ENCODE data around the gene RGL1. TPM values are rescaled to one million over a fixed set of nuclear protein-coding genes. Genes with fewer than 3 reads are reported as not detected.
"Not testable (repeated sequence)": the region's sequence is repeated elsewhere in the genome, so short reads cannot be mapped to it uniquely, and the experiment has no call there.

Gene RGL1
- total RNA-seq, 1 donor from 2014 or later, result 5.9 TPM

DNA sequence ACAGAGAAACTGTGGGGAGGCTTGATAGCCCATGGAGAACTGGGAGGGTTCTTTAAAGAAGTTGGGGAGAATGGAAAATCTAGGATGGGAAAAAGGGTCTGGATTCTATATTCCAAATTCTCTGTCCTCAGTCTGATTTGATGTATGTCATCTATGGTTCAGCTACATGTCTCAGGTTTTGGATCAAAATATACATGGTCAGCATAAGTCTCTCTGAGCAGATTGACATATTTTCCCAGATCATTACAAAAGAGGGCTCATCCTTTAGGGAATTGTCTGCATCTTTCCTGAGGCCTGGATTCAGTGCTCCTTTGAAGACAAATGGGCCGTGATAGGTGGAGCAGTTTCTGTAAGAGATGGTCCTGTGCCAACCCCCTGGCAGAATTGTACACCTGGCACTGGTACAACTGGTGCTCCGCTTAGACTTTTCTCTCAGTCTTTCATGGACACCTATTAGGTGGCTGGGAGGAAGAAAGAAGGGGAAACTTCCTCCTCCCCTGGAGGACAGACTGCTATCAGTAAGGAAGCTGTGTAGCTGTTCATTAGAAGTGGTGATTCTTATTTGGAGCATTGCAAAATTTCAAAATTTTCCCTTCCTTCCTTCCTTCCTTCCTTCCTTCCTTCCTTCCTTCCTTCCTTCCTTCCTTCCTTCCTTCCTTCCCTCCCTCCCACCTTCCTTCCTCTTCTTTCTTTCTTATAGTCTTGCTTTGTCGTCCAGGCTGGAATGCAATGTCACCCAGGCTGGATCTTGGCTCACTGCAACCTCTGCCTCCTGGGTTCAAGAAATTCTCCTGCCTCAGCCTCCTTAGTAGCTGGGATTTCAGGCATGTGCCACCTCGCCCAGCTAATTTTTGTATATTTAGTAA is 26.1 kb upstream of the RGL1 start:
- TF ChIP-seq, protein P1, sequence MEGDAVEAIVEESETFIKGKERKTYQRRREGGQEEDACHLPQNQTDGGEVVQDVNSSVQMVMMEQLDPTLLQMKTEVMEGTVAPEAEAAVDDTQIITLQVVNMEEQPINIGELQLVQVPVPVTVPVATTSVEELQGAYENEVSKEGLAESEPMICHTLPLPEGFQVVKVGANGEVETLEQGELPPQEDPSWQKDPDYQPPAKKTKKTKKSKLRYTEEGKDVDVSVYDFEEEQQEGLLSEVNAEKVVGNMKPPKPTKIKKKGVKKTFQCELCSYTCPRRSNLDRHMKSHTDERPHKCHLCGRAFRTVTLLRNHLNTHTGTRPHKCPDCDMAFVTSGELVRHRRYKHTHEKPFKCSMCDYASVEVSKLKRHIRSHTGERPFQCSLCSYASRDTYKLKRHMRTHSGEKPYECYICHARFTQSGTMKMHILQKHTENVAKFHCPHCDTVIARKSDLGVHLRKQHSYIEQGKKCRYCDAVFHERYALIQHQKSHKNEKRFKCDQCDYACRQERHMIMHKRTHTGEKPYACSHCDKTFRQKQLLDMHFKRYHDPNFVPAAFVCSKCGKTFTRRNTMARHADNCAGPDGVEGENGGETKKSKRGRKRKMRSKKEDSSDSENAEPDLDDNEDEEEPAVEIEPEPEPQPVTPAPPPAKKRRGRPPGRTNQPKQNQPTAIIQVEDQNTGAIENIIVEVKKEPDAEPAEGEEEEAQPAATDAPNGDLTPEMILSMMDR (IDR thresholded peaks at IDR 0.05; ENCODE audit: unreplicated experiment), result no peak
- H3K9me3 Mint-ChIP-seq (ENCODE audit: low read depth), result peaks cover 11% of the 10 kb centered on the region
- H3K4me3 Mint-ChIP-seq (ENCODE audit: low read depth), result no peak overlapping the region

DNA sequence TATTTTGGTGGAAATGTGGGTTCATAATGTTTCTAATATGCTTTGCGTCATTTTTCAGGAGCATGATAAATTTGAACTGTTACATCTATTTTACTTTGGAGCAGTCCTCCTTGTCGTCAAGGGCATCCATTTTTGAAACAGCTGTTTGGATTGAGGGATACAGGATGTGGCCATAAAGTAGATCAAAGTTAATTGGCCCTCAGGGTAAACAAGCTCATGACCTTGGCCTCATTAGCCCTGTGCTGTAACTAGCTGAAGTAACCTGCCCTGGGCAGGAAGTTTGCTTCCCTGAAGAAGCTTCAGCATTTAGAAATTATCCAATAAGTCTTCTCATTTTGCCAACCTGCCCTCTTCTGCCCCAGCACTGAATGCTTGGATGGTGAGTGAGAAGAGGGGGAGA is 24.8 kb upstream of the RGL1 start:
- Mint-ChIP-seq H3K27ac (no peak overlapping the region), H3K4me3 (ENCODE audit: low read depth) (no peak overlapping the region), H3K36me3 (ENCODE audit: insufficient read depth) (peaks cover under 1% of the 10 kb centered on the region), H3K27me3 (no peaks in the 10 kb centered on the region), H3K9me3 (ENCODE audit: low read depth) (peaks cover 4% of the 10 kb centered on the region), H3K4me1 (ENCODE audit: low read depth) (peaks cover 2% of the 10 kb centered on the region)
- DNase-seq (ENCODE audit: low spot score, unreplicated experiment), result no peak
- TF ChIP-seq, protein P1 (IDR thresholded peaks at IDR 0.05; ENCODE audit: unreplicated experiment), result no peak

More for the DNA sequence above, 26.1 kb upstream of the RGL1 start:
- Mint-ChIP-seq H3K27ac (no peak overlapping the region), H3K36me3 (ENCODE audit: insufficient read depth) (peaks cover 9% of the 10 kb centered on the region), H3K27me3 (no peaks in the 10 kb centered on the region), H3K4me1 (ENCODE audit: low read depth) (peaks cover 2% of the 10 kb centered on the region)
- DNase-seq (ENCODE audit: low spot score, unreplicated experiment), result no peak

DNA sequence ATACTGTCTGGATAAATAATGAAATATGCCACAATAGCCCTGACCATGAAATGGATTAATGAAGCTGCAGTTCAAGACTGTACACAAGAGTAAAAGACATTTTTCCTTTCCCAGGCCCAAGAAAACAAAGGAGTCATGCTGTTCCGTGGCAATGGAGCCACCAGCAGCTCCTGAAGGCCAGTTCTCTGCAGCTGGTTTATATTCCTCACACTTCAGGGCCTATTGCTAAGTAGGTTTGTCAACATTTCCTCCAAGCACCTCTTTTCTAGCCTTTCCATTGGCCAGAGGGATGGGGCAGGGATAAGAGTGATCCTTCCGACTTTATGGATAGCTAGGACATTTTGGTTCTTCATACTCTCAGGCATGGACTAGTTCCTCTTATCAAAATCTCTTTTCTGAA is 24.2 kb upstream of the RGL1 start:
- Mint-ChIP-seq H3K27ac (no peak overlapping the region), H3K4me3 (ENCODE audit: low read depth) (no peak overlapping the region), H3K36me3 (ENCODE audit: insufficient read depth) (no peaks in the 10 kb centered on the region), H3K27me3 (no peaks in the 10 kb centered on the region), H3K4me1 (ENCODE audit: low read depth) (peaks cover 2% of the 10 kb centered on the region), H3K9me3 (ENCODE audit: low read depth) (peaks cover 4% of the 10 kb centered on the region)
- DNase-seq (ENCODE audit: low spot score, unreplicated experiment), result no peak
- TF ChIP-seq, protein P1 (IDR thresholded peaks at IDR 0.05; ENCODE audit: unreplicated experiment), result no peak

DNA sequence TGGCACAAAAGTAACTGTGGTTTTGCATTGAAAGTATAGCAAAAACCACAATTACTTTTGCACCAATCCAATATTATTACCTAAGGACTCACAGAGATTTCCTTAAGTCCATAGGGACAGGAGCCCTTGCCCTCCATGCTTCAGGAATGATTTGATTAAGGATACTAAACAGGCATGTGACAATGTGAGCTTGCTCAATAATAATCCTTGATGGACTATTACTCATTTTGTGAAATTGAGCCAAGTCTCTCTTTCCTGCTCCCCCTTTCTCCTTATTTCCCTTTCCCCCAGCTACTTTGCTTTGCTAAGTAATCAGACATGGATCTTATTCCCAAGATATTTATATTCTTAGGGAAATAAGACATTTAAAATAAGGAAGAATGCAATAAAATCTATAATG is 21.6 kb upstream of the RGL1 start:
- no peak overlapping the region for H3K4me3 Mint-ChIP-seq (ENCODE audit: low read depth)
- DNase-seq (ENCODE audit: low spot score, unreplicated experiment), result no peak
- TF ChIP-seq, protein P1 (IDR thresholded peaks at IDR 0.05; ENCODE audit: unreplicated experiment), result no peak
- no peaks in the 10 kb centered on the region for H3K27me3 Mint-ChIP-seq
- H3K4me1 Mint-ChIP-seq (ENCODE audit: low read depth), result peaks cover 2% of the 10 kb centered on the region
- H3K27ac Mint-ChIP-seq, result no peak overlapping the region
- no peaks in the 10 kb centered on the region for H3K36me3 Mint-ChIP-seq (ENCODE audit: insufficient read depth)
- H3K9me3 Mint-ChIP-seq (ENCODE audit: low read depth), result no peaks in the 10 kb centered on the region

DNA sequence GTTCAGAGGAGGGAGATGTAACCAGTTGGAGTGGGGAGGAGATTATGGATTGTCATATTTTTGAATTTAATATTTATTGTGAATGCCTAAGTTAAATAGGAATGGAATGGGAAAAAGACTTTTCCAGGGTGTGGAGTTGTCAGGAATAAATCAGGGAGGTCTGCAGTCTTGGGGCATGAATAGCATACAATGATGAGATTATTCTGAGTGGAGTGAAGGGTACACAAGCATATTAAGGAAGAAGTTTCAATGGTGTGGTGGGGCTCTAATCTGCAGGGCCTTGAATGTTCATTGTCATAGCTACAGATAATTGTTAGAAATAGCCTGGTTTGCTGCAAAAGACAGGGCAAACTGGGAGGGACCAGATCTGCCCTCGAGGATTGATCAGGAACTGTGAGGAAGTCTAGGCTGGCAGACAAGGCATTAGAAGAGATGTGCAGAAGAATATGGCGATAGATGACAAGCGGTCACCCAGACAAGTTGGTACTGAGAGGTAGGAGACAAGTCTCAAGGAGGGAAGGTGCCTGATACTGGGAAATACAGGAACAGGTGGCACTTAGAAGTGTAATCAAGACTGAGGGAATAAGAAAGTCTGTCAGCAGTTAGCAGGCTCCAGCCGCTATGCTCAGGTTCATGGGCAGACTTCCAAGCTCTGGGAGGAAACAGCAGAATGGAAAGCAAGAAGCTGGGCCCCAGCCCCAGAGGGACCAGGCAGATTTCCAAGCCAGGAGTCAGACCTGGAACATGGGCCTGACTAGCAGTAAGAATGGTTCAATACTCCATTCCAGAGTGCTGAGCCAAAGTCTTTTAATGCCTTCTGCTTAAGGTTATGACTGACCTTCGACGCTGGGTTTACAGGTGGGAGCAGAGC is 20.9 kb upstream of the RGL1 start:
- Mint-ChIP-seq H3K27ac (no peak overlapping the region), H3K4me1 (ENCODE audit: low read depth) (peaks cover 2% of the 10 kb centered on the region), H3K36me3 (ENCODE audit: insufficient read depth) (no peaks in the 10 kb centered on the region), H3K4me3 (ENCODE audit: low read depth) (no peak overlapping the region), H3K27me3 (no peaks in the 10 kb centered on the region), H3K9me3 (ENCODE audit: low read depth) (no peaks in the 10 kb centered on the region)
- TF ChIP-seq, protein P1 (IDR thresholded peaks at IDR 0.05; ENCODE audit: unreplicated experiment), result no peak
- no peak for DNase-seq (ENCODE audit: low spot score, unreplicated experiment)

DNA sequence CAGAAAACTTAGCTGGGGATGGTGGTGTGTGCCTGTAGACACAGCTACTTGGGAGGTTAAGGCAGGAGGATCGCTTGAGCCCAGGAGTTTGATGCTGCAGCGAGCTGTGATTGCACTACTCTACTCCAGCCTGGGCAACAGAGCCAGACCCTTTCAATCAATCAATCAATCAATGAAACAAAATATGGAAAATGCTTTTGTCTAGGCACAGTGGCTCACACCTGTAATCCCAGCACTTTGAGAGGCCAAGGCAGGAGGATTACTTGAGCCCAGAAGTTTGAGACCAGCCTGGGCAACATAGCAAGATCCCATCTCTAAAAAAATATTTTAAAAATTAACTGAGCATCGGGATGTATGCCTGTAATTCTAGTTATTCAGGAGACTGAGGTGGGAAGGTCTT is 19.0 kb upstream of the RGL1 start:
- H3K27ac Mint-ChIP-seq; H3K4me3 Mint-ChIP-seq (ENCODE audit: low read depth); H3K27me3 Mint-ChIP-seq; H3K4me1 Mint-ChIP-seq (ENCODE audit: low read depth); DNase-seq (ENCODE audit: low spot score, unreplicated experiment); H3K36me3 Mint-ChIP-seq (ENCODE audit: insufficient read depth); H3K9me3 Mint-ChIP-seq (ENCODE audit: low read depth): not testable (repeated sequence)
